ENCODE data around the gene FKBP6. TPM values are rescaled to one million over a fixed set of nuclear protein-coding genes. Genes with fewer than 3 reads are reported as not detected.
"Not testable (repeated sequence)": the region's sequence is repeated elsewhere in the genome, so short reads cannot be mapped to it uniquely, and the experiment has no call there.

The FKBP6 gene
- total RNA-seq, 2 experiments from 2014 or later, result not detected

DNA sequence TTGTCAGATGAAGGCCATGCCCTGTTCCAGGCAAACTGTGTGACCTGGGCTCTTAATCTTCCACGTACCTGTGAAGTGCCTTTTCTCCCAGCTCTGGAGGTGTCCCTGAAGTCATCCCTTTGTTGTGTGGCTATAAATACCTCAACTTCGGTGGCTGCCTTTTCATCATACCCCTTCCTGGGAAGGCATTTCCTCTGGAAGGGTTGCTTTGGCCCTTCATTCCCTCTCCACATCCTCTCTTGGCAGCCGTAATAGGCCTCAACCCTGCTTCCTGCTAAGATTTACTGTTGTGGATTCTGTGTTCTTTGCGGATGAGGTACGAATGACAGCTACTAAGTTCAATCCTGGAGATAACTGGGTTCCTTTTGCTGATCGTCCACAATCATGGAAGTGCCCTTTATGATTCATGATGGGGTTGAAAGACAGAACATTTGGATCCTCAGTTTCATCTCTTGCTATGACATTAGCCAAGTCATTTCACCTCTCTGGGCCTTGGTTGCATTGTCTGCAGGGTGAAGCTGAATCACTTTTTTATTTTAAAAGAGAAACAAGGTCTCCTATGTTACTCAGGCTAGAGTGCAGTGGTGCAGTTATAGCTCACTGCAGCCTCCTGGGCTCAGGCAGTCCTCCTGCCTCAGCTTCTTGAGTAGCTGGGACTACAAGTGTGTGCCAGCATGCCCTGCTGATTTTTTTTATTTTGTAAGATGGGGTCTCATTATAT is 23.6 kb downstream of the FKBP6 start:
- ChIA-PET POLR2A (no interaction called here), CTCF (no interaction called here)
- no peaks in the 10 kb centered on the region for H3K36me3 Mint-ChIP-seq (ENCODE audit: low read depth)
- H3K4me3 Mint-ChIP-seq, result no peak overlapping the region
- H3K27ac Mint-ChIP-seq, result no peak overlapping the region
- no peaks in the 10 kb centered on the region for H3K4me1 Mint-ChIP-seq
- H3K9me3 Mint-ChIP-seq, result no peaks in the 10 kb centered on the region
- no peaks in the 10 kb centered on the region for H3K27me3 Mint-ChIP-seq
- DNase-seq, result no peak

DNA sequence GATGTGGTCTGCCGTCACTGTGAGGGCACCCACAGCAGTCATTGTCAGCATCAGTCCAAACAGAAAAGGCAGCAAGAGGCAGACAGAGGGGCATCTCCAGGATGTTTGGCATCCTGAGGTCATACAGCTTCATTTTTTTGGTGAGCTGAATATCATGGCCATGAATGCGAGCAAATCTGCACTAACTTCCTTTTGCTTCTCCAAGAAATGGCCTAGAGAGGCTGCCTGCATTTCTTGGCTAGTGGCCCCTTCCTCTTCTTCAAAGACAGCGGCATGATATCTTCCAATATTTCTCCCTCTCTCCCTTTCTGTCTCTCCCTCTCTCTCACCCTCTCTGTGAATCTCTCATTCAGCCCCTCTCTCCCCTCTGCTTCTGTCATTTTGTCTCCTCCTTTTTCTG is 24.8 kb downstream of the FKBP6 start:
- Mint-ChIP-seq H3K4me3 (no peak overlapping the region), H3K27me3 (no peaks in the 10 kb centered on the region), H3K4me1 (no peaks in the 10 kb centered on the region), H3K9me3 (no peaks in the 10 kb centered on the region), H3K36me3 (ENCODE audit: low read depth) (no peaks in the 10 kb centered on the region), H3K27ac (no peak overlapping the region)
- ChIA-PET CTCF (no interaction called here), POLR2A (no interaction called here)
- no peak for DNase-seq

DNA sequence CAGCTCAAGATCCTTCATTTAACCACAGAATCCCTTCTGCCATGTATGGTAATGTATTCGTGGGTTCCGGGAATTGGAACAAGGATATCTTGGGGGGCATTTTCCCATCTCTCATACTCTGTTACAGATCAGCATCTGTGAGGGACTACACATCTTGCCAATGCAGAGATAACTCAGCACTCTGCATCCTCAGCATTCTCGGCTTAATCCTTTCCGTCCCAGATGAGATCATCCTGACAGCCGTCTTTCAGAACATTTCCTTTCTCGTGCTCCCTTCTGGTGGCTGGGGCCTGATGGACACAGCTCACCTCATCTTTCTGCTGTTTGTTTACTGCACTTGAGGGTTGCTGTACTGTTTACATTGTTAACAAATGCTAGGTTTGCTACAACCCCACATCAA is 25.3 kb downstream of the FKBP6 start:
- Mint-ChIP-seq H3K4me3 (no peak overlapping the region), H3K27me3 (no peaks in the 10 kb centered on the region), H3K27ac (no peak overlapping the region), H3K4me1 (peaks cover 3% of the 10 kb centered on the region), H3K36me3 (ENCODE audit: low read depth) (no peaks in the 10 kb centered on the region), H3K9me3 (no peaks in the 10 kb centered on the region)
- ChIA-PET CTCF (interaction anchor here (0.6 kb wide), 1 partner anchor 84 kb away, joined by 3 read pairs; no protein-coding TSS in a partner anchor), POLR2A (no interaction called here)
- no peak for DNase-seq

DNA sequence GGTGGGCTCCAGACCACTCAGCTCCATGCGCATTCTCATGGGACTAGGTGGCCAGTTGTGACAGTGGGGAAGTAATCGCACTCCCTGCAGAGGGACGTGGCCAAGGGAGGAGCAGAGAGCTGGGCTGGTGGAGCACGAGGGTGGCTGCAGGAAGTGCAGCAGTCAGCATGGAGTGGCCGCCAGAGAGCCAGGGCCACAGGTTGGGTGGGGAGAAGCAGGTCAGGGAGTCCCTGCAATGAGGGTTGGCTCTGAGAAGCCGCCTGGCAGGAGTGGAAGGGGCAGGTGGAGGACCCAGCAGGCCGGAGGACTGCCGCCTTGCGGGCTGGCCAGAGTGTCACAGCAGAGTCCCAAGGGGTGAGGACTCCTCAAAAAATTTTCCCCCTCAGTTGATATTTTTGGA is 26.2 kb downstream of the FKBP6 start:
- H3K9me3 Mint-ChIP-seq, result no peaks in the 10 kb centered on the region
- H3K27me3 Mint-ChIP-seq, result no peaks in the 10 kb centered on the region
- H3K4me1 Mint-ChIP-seq, result peaks cover 4% of the 10 kb centered on the region
- ChIA-PET POLR2A (no interaction called here), CTCF (no interaction called here)
- DNase-seq, result no peak
- no peak overlapping the region for H3K27ac Mint-ChIP-seq
- H3K36me3 Mint-ChIP-seq (ENCODE audit: low read depth), result no peaks in the 10 kb centered on the region
- no peak overlapping the region for H3K4me3 Mint-ChIP-seq

DNA sequence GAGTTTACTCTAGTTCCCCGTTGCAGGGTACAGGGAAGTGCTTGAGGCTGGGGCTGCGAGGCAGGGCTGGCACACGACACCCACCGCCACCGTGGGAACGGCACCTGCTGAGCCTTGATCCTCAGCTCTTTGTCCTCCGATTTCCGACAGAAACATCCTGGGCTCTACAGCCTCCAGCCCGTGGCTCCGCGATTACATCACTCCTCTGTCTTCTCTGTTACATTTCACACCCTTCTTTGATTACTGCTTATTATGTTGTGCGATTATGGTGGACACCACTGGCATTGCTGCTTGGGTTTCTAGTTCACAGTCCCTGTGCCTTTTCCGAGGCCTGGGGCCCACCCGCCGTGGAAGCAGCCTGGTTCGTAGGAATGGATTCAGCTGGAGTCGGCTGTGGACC is 26.9 kb downstream of the FKBP6 start:
- ChIA-PET CTCF (no interaction called here), POLR2A (no interaction called here)
- no peaks in the 10 kb centered on the region for H3K9me3 Mint-ChIP-seq
- H3K27ac Mint-ChIP-seq, result no peak overlapping the region
- no peak overlapping the region for H3K4me3 Mint-ChIP-seq
- no peaks in the 10 kb centered on the region for H3K36me3 Mint-ChIP-seq (ENCODE audit: low read depth)
- no peaks in the 10 kb centered on the region for H3K27me3 Mint-ChIP-seq
- no peak for DNase-seq
- peaks cover 4% of the 10 kb centered on the region for H3K4me1 Mint-ChIP-seq

DNA sequence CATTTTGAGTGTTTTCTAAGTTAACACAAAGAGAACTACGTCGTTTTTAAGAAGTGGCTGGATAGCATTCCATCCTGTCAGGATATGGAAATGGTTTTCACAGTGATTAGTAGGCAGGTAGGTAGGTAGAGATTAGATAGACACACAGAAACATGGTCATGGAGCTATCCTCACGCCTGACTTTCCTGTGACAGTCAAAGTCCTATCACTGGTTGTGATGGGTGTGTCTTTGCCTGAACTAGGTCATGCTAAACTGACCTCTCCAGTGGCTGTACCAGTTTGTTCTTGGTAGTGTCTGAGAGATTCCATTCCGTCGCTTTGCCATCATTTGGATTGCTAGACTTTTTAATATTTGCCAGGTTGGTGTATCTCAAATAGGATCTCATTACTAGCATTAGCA is 28.2 kb downstream of the FKBP6 start:
- no peak overlapping the region for H3K27ac Mint-ChIP-seq
- CTCF ChIA-PET, result no interaction called here
- H3K4me1 Mint-ChIP-seq, result peaks cover 4% of the 10 kb centered on the region
- H3K4me3 Mint-ChIP-seq, result no peak overlapping the region
- POLR2A ChIA-PET, result no interaction called here
- H3K9me3 Mint-ChIP-seq, result no peaks in the 10 kb centered on the region
- no peaks in the 10 kb centered on the region for H3K27me3 Mint-ChIP-seq
- H3K36me3 Mint-ChIP-seq (ENCODE audit: low read depth), result no peaks in the 10 kb centered on the region
- no peak for DNase-seq

DNA sequence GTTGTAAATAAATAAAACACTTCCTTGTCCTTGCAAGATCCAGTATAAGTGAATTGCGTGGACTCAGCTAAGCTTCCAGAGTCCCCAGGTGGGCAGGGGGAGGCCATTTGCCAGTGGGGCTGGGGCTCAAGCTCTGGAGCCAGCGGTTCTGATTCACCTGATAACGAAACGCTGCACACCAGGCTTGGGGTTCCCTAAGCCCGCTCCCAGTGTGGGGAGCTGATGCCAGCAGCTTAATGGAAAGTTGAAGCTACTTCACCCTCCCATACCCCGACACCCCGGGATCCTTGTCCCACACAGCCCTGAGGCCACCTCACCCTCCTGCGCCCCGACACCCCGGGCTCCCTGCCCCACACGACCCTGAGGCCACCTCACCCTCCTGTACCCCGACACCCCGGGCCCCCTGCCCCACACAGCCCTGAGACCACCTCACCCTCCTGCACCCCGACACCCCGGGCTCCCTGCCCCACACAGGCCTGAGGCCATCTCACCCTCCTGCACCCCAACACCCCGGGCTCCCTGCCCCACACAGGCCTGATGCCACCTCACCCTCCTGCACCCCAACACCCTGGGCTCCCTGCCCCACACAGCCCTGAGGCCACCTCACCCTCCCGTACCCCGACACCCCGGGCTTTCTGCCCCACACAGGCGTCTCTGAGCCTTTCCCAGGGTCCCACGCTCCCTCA is 30.8 kb downstream of the FKBP6 start:
- DNase-seq, result no peak
- Mint-ChIP-seq H3K9me3 (no peaks in the 10 kb centered on the region), H3K27ac (no peak overlapping the region), H3K4me3 (no peak overlapping the region), H3K36me3 (ENCODE audit: low read depth) (no peaks in the 10 kb centered on the region), H3K27me3 (no peaks in the 10 kb centered on the region), H3K4me1 (peaks cover 4% of the 10 kb centered on the region)
- ChIA-PET POLR2A (no interaction called here), CTCF (interaction anchor here (0.8 to 0.9 kb wide), 2 partner anchors 16 to 35 kb away, joined by 3 read pairs; no protein-coding TSS in a partner anchor)

DNA sequence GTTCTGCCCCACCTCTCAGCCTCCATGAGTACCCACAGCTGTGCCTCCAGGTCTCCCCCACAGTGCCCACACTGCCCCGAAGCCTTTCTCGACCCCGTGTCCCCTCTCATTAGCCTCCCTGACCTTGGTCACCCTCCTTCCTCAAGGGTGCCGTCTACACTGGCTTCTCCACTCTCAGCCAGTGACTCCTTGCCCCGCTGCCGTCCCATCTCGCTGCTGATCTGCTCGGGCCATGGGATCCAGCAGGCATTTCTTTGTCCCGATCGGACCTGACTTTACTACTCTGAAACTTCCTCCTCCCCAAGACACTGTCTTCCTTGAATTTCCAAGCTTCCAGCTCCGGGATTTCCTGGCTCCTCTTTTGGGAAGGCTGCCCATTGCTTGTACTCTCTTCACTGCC is 31.3 kb downstream of the FKBP6 start:
- Mint-ChIP-seq H3K4me1 (peaks cover 4% of the 10 kb centered on the region), H3K36me3 (ENCODE audit: low read depth) (no peaks in the 10 kb centered on the region), H3K27me3 (no peaks in the 10 kb centered on the region), H3K4me3 (no peak overlapping the region), H3K9me3 (no peaks in the 10 kb centered on the region), H3K27ac (no peak overlapping the region)
- CTCF ChIA-PET, result no interaction called here
- POLR2A ChIA-PET, result no interaction called here
- no peak for DNase-seq

DNA sequence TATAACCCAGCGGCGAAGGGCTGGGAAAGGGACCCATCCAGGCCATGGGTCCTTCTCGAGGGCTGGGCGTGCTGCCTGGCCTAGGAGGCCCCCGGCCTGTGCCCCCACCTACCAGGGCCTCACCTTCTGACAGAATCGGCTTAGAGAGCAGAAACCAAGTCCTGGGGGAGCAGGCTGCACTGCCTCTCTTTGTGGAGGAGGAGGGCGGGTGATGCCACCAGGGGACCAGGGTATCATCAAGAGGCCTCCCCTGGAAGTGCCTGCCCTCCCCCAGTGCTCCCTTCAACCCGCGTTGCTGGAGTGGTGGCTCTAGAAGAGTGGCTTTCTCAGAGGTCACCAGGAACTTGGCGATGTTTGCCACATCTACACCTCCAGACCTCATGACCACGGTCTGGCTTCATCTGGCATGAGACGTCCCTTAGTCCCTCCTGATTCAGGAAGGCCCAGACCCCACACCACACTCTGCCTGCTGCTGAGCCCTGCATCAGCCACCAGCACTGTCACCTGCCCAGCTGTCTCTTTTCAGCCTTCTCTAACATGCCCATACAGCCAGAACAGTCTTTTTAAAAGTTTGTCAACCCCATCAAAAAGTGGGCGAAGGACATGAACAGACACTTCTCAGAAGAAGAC is 31.9 kb downstream of the FKBP6 start:
- Mint-ChIP-seq H3K9me3 (no peaks in the 10 kb centered on the region), H3K4me3 (no peak overlapping the region), H3K27me3 (no peaks in the 10 kb centered on the region), H3K36me3 (ENCODE audit: low read depth) (no peaks in the 10 kb centered on the region), H3K4me1 (peaks cover 4% of the 10 kb centered on the region), H3K27ac (no peak overlapping the region)
- no peak for DNase-seq
- POLR2A ChIA-PET, result no interaction called here
- CTCF ChIA-PET, result no interaction called here

DNA sequence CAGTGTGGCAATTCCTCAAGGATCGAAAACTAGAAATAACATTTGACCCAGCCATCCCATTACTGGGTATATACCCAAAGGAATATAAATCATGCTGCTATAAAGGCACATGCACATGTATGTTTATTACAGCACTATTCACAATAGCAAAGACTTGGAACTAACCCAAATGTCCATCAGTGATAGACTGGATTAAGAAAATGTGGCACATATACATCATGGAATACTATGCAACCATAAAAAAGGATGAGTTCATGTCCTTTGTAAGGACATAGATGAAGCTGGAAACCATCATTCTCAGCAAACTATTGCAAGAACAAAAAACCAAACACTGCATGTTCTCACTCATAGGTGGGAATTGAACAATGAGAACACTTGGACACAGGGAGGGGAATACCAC is 32.6 kb downstream of the FKBP6 start:
- DNase-seq; H3K9me3 Mint-ChIP-seq; H3K27me3 Mint-ChIP-seq; POLR2A ChIA-PET; H3K36me3 Mint-ChIP-seq (ENCODE audit: low read depth); H3K4me3 Mint-ChIP-seq; H3K4me1 Mint-ChIP-seq; H3K27ac Mint-ChIP-seq: not testable (repeated sequence)
- CTCF ChIA-PET, result interaction anchor here (0.9 kb wide), 1 partner anchor 14 kb away, joined by 3 read pairs; no protein-coding TSS in a partner anchor

DNA sequence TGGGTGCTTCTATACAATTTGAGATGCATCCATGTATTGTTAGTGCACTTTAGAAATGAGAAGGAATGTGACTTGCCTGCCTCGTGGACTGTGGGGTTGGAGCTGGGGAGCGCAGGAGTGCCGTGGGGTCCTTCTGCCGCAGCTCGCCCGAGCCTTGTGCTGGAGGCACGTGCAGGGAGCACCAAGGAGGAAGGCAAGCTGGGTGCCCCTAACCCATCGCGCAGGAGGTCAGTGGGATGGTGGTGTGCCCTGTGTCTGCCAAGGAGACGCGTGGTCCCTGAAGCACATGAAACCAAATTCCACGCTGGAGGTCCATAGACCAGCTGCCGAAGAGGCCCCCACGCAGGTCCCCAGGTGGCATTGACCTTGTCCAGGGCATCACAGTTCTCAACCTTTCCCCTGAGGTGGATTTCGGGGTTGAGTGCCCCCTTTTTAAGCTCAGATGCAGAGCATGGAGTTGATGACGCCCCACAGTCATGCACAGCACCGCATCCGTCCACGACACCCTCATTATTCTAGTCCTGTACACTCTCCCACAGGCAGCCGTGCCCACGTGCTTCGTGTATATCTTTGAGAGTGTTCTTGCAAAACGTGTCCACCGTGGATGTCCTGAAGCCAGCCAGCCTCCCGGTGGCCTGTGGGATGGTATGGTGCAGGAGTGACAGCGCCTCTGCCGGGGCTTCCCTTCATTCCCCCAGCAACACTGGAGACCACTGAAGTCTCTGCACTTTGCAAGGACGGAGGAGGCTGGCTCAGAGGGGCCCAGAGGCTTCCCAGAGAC is 35.5 kb downstream of the FKBP6 start:
- ChIA-PET CTCF (no interaction called here), POLR2A (no interaction called here)
- DNase-seq, result no peak
- no peaks in the 10 kb centered on the region for H3K36me3 Mint-ChIP-seq (ENCODE audit: low read depth)
- H3K27ac Mint-ChIP-seq, result no peak overlapping the region
- no peak overlapping the region for H3K4me3 Mint-ChIP-seq
- no peaks in the 10 kb centered on the region for H3K27me3 Mint-ChIP-seq
- H3K9me3 Mint-ChIP-seq, result no peaks in the 10 kb centered on the region
- H3K4me1 Mint-ChIP-seq, result no peaks in the 10 kb centered on the region

DNA sequence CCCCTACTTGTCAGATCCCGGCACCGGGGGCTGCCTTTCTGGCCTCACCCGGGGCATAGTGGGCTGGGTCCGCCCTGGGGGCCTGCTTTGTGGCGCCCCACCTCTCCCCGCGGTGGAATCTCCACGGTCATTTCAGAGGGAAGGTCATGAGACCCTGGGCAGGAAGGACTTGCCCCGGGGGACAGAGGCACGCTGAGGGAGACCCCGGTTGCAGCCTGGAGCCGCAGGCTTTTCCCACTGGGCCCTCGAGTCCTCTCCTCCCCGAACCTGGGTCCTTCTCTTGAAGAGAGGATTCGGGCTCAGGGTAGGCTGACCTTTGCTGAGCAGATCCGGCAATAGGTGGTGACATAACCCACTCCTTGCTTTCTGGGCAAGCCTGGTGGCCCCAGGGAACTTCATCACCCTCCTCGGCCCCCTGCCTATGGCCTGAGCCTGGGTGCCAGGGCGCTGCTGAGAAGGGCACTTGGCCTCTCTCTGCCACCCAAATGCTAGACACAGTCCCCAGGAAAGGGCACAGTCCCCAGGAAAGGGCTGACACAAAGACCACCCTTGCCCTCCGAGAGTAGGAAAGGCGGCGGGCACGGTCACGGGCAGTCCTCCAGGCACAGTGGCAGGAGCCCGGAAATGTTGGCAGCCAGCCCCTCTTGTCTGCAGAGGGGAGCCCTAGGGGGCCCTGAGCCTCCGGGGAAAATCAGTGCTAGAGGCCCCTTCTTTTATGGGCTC is 36.2 kb downstream of the FKBP6 start:
- Mint-ChIP-seq H3K27ac (no peak overlapping the region), H3K9me3 (no peaks in the 10 kb centered on the region), H3K4me1 (no peaks in the 10 kb centered on the region), H3K4me3 (no peak overlapping the region), H3K27me3 (no peaks in the 10 kb centered on the region), H3K36me3 (ENCODE audit: low read depth) (no peaks in the 10 kb centered on the region)
- ChIA-PET POLR2A (no interaction called here), CTCF (interaction anchor here (1.4 kb wide), 1 partner anchor 19 kb away, joined by 6 read pairs; no protein-coding TSS in a partner anchor)
- DNase-seq, result no peak
